Measurements from ENCODE around the gene CDK5RAP2. TPM values are rescaled to one million over a fixed set of nuclear protein-coding genes. Genes with fewer than 3 reads are reported as not detected.

CDK5RAP2 gene
- total and polyA plus RNA-seq, 7 donors = 10.6 to 57.8 (median 41.0) TPM

DNA sequence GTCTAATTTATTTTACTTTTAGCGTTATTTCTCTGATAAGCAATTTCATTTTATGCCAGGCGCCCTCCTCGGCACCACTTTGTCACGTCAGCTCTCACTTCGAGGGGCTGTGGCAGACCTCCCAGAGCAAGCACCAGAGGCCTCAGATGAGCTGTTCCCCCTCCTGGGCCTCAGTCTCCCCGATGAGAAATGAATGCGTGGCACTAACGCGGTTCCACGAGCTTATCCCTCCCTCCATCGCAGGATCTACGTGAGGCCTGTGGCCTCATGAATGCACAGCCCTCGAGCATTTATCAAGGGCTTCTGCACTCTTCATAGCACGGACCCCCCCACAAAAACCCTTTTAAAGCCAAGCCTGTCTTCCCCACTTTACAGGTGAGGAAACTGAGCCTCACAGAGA lies 205.2 kb downstream of the CDK5RAP2 start:
- Histone ChIP-seq H3K9me3 (peaks cover 0 to 8% (median 0%) of the 10 kb centered on the region in 4 donors), H3K4me1 (no peaks in the 10 kb centered on the region), H3K4me3 (no peak overlapping the region), H3K36me3 (no peaks in the 10 kb centered on the region), H3K27ac (no peak overlapping the region), H3K27me3 (no peaks in the 10 kb centered on the region)
- TF ChIP-seq EP300 (IDR thresholded peaks at IDR 0.05) (no peak), POLR2AphosphoS5 (IDR thresholded peaks at IDR 0.05) (no peak), POLR2A (IDR thresholded peaks at IDR 0.05) (no peak)
- TF ChIP-seq, protein P1, sequence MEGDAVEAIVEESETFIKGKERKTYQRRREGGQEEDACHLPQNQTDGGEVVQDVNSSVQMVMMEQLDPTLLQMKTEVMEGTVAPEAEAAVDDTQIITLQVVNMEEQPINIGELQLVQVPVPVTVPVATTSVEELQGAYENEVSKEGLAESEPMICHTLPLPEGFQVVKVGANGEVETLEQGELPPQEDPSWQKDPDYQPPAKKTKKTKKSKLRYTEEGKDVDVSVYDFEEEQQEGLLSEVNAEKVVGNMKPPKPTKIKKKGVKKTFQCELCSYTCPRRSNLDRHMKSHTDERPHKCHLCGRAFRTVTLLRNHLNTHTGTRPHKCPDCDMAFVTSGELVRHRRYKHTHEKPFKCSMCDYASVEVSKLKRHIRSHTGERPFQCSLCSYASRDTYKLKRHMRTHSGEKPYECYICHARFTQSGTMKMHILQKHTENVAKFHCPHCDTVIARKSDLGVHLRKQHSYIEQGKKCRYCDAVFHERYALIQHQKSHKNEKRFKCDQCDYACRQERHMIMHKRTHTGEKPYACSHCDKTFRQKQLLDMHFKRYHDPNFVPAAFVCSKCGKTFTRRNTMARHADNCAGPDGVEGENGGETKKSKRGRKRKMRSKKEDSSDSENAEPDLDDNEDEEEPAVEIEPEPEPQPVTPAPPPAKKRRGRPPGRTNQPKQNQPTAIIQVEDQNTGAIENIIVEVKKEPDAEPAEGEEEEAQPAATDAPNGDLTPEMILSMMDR (IDR thresholded peaks at IDR 0.05) = no peak
- intact Hi-C loops (cut with DNase I) = no loop called here
- DNase-seq = peak; percentile 28
- 92 to 95% methylated on average over 14 of the region's 14 CpGs for WGBS, 2 donors

DNA sequence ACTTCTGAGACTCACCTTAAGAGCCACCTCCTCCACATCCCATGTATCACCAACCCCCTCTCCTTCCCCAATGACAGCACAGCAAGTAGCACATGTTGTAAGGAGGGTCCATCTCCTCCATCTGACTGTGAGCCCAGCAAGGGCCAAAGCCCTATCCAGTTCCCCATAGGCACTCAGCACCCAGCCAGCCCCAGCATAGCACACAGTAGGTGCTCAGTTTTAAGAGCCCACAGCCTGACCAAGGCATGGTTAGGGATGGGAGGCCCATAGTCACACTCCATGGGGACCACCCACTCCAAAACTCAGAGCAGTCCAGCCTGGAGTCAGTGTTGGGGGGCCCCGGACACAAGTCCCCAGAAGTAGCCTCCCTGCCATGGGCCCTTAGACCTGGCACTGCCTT lies 205.7 kb downstream of the CDK5RAP2 start:
- intact Hi-C loops (cut with DNase I) = no loop called here

DNA sequence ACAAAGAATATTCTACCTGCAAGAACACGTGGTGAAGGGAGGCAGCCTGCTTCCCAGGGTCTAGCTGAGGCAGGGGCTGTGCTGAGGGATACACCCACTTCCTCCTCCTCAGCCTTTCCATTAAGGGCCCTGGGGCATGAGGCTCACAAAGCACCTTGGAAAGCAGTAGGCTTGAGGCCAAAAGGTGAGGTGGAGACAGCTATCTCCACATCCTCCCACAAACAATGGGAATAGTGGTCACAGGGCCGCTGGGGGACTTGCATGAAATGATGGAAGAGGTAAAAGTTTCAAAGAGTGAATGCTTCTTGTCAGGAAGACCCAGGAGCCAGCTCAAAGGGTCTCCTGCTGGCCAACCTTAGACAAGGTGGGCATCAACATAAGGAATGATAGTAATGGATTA lies 207.9 kb downstream of the CDK5RAP2 start:
- DNase-seq = no peak
- H3K27ac ChIP-seq = no peak overlapping the region
- TF ChIP-seq POLR2AphosphoS5 (IDR thresholded peaks at IDR 0.05) (no peak), EP300 (IDR thresholded peaks at IDR 0.05) (no peak), POLR2A (IDR thresholded peaks at IDR 0.05) (no peak)
- TF ChIP-seq, protein P1 (IDR thresholded peaks at IDR 0.05) = no peak
- no peaks in the 10 kb centered on the region for H3K27me3 ChIP-seq
- no peaks in the 10 kb centered on the region for H3K36me3 ChIP-seq
- WGBS, 2 donors = 56 to 67% methylated on average over 2 of the region's 2 CpGs
- intact Hi-C loops (cut with DNase I) = no loop called here
- H3K4me1 ChIP-seq = no peaks in the 10 kb centered on the region
- H3K4me3 ChIP-seq = no peak overlapping the region
- H3K9me3 ChIP-seq = no peaks in the 10 kb centered on the region

More for the DNA sequence above, 205.7 kb downstream of the CDK5RAP2 start:
- no peak overlapping the region for H3K27ac ChIP-seq
- no peaks in the 10 kb centered on the region for H3K4me1 ChIP-seq
- H3K36me3 ChIP-seq = no peaks in the 10 kb centered on the region
- H3K27me3 ChIP-seq = no peaks in the 10 kb centered on the region
- WGBS, 2 donors = 91 to 93% methylated on average over 1 of the region's 1 CpG
- TF ChIP-seq POLR2AphosphoS5 (IDR thresholded peaks at IDR 0.05) = no peak
- no peak overlapping the region for H3K4me3 ChIP-seq
- H3K9me3 ChIP-seq = peaks cover 0 to 3% (median 0%) of the 10 kb centered on the region in 4 donors
- DNase-seq = no peak

DNA sequence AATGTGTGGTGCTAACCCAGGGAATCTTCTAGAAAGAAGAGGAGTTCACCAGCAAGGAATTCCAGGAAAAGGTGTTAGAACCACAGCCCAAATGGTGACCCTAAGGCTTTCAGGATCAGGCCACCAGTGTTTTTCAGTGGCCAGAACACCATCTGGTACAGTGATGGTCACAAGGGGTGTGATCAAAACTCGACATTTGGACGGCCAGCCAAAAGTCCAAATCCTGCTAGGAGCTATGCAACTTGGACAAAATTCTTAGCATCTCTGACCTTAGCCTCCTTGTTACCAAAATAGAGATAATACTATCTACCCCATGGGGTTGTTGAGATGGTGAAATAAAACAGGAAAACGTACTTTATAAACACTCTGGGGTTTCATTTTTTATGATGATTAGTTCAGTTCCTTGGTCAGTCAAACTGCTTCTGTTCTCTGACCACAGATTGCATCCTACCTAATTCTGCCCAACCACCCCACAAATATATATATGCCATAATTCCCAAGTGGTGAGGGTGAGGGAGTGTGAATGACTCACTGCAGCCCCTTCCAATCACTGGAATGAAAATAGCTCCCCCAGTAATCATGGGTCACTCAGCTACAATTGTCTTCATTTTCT lies 210.3 kb downstream of the CDK5RAP2 start:
- Histone ChIP-seq H3K27me3 (no peaks in the 10 kb centered on the region), H3K36me3 (no peaks in the 10 kb centered on the region), H3K4me1 (peaks cover 0 to 7% (median 0%) of the 10 kb centered on the region in 4 donors), H3K4me3 (no peak overlapping the region), H3K9me3 (no peaks in the 10 kb centered on the region), H3K27ac (no peak overlapping the region)
- intact Hi-C loops (cut with DNase I) = no loop called here
- TF ChIP-seq POLR2A (IDR thresholded peaks at IDR 0.05) (no peak), EP300 (IDR thresholded peaks at IDR 0.05) (no peak), POLR2AphosphoS5 (IDR thresholded peaks at IDR 0.05) (no peak)
- TF ChIP-seq, protein P1 (IDR thresholded peaks at IDR 0.05) = no peak
- DNase-seq = no peak
- 55 to 63% methylated on average over 3 of the region's 3 CpGs for WGBS, 2 donors

DNA sequence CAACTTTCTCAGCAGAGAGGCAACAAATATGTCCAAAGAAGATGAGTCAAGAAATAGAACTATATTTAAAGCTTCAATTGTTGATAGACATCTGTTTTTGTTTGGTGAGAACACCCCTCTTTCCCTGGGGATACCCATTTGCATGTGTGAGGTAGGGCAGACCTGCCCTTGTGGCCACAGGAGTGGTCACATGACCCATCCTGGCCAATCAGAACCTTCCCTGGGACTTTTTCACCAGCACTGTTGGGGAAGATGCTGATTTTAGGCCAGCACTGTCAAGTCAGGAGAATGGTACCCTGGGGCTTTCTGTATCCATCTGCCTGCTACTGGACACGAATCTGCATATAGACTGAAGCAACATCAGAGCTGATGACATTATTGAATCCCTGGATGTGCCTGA lies 211.2 kb downstream of the CDK5RAP2 start:
- no peak for TF ChIP-seq EP300 (IDR thresholded peaks at IDR 0.05)
- TF ChIP-seq, protein P1 (IDR thresholded peaks at IDR 0.05) = no peak
- no peak for TF ChIP-seq POLR2AphosphoS5 (IDR thresholded peaks at IDR 0.05)
- TF ChIP-seq POLR2A (IDR thresholded peaks at IDR 0.05) = no peak
- intact Hi-C loops (cut with DNase I) = no loop called here
- Histone ChIP-seq H3K36me3 (no peaks in the 10 kb centered on the region), H3K4me1 (peaks cover 0 to 7% (median 0%) of the 10 kb centered on the region in 4 donors), H3K9me3 (no peaks in the 10 kb centered on the region), H3K4me3 (no peak overlapping the region), H3K27me3 (no peaks in the 10 kb centered on the region), H3K27ac (no peak overlapping the region)
- 90 to 99% methylated on average over 1 of the region's 1 CpG for WGBS, 2 donors
- DNase-seq = no peak

Data from sigmoid colon (tissue), 7 donors.